HepG2 (cell line): ENCODE results near the gene LAMTOR1. TPM values are rescaled to one million over a fixed set of nuclear protein-coding genes. Genes with fewer than 3 reads are reported as not detected.

ENCODE experiments used
- ATAC-seq: fragments of 200-7000 bp; cut with Tn5 transposase; 3 replicates; pipeline ENCODE4 v1.9.1; 2020; ENCODE audit warnings: mild to moderate bottlenecking, moderate library complexity
- BruUV-seq: library from RNA; stranded (reverse); fragments of 400-500 nt; replicated peaks from 2 replicates; lab custom pipeline; 2021; lab: Mats Ljungman, UMichigan
- CTCF ChIA-PET: fragments of 300-600 bp; formaldehyde crosslinking; extraction: SDS; loops from one replicate; lab custom pipeline; 2021; ENCODE audit warnings: low total read pairs, inconsistent platforms, low intra/inter-chr PET ratio; lab: Yijun Ruan, JAX
- POLR2A ChIA-PET: fragments of 350-600 bp; sonication (Branson Sonifier 250); formaldehyde crosslinking; loops from one replicate; lab custom pipeline; 2020; ENCODE audit warnings: antibody characterized with exemption, inconsistent platforms; lab: Yijun Ruan, JAX
- DNase-seq: peaks from one replicate; pipeline ENCODE4 v3.0.0-alpha.2; 2015; ENCODE audit warnings: low spot score
- FAIRE-seq: peaks from 3 replicates; lab custom pipeline; 2011; peaks lifted over from hg19 to GRCh38; lab: Jason Lieb, UNC
- H2AFZ ChIP-seq: one replicate; pipeline ENCODE4 v1.6.1; 2011; ENCODE audit warnings: low read length, inconsistent platforms
- H3K27ac ChIP-seq: fragments of 300-600 bp; 3 replicates; pipeline ENCODE4 v1.8.0; 2011; ENCODE audit warnings: mixed run types, mild to moderate bottlenecking, mixed read lengths, low read length, inconsistent platforms; ENCODE audit not compliant: insufficient read depth; ENCODE audit errors: extremely low read length
- H3K27me3 ChIP-seq, 2 experiments: fragments of 200-600 bp in 1 of 2; 2 replicates in 1 of 2; 3 replicates in 1 of 2; pipeline versions ENCODE4 v1.6.0 to v1.8.0; 2011; ENCODE audit warnings: low read length in 2 of 2, mild to moderate bottlenecking in 2 of 2, moderate library complexity in 2 of 2, inconsistent platforms in 1 of 2; ENCODE audit not compliant: insufficient read depth in 2 of 2, control insufficient read depth in 1 of 2
- H3K36me3 ChIP-seq, 2 experiments: fragments of 200-600 bp in 1 of 2; replicated peaks in 1 of 2; 2 replicates in 1 of 2; 3 replicates in 1 of 2; pipeline versions ENCODE4 v1.5.1 to v1.8.0; 2011; ENCODE audit warnings: low read length in 2 of 2, inconsistent platforms in 1 of 2; ENCODE audit not compliant: insufficient read depth in 2 of 2, control insufficient read depth in 1 of 2
- H3K4me1 ChIP-seq: 2 replicates; pipeline ENCODE4 v1.5.1; 2012; ENCODE audit warnings: low read length, inconsistent platforms; ENCODE audit not compliant: insufficient read depth
- H3K4me2 ChIP-seq: 2 replicates; pipeline ENCODE4 v1.6.0; 2011; ENCODE audit warnings: low read depth, low read length, inconsistent platforms
- H3K4me3 ChIP-seq, 3 experiments: fragments of 200-600 bp in 1 of 3; sonication (generic), shearing (Covaris generic) in 1 of 3; replicated peaks in 1 of 3; 2 replicates each; pipeline ENCODE4 v1.5.1; 2011 to 2016; ENCODE audit warnings: low read length in 3 of 3, inconsistent platforms in 2 of 3, low read depth in 2 of 3, mild to moderate bottlenecking in 2 of 3, control low read depth in 1 of 3, mixed read lengths in 1 of 3; ENCODE audit not compliant: insufficient read depth in 1 of 3
- H3K79me2 ChIP-seq: one replicate; pipeline ENCODE4 v1.6.1; 2011; ENCODE audit warnings: low read length, inconsistent platforms; ENCODE audit not compliant: insufficient read depth
- H3K9ac ChIP-seq: 2 replicates; pipeline ENCODE4 v1.6.0; 2011; ENCODE audit warnings: mild to moderate bottlenecking, low read depth, low read length, inconsistent platforms; ENCODE audit not compliant: insufficient read depth
- H3K9me3 ChIP-seq: 2 replicates; pipeline ENCODE4 v1.5.1; 2012; ENCODE audit warnings: mild to moderate bottlenecking, low read length
- H4K20me1 ChIP-seq: 2 replicates; pipeline ENCODE4 v1.6.0; 2011; ENCODE audit warnings: inconsistent platforms, mild to moderate bottlenecking, low read length, moderate library complexity; ENCODE audit not compliant: insufficient read depth
- HDAC2 ChIP-seq: sonication (generic); formaldehyde crosslinking; IDR thresholded peaks from 2 replicates; pipeline ENCODE4 v1.4.0; 2020; ENCODE audit warnings: missing genetic modification reagents
- SALL1 ChIP-seq: sonication (generic); formaldehyde crosslinking; IDR thresholded peaks from 2 replicates; pipeline ENCODE4 v1.8.0; 2022; ENCODE audit warnings: mild to moderate bottlenecking, missing genetic modification reagents
- SYNCRIP ChIP-seq: fragments of 200-400 bp; formaldehyde crosslinking; IDR thresholded peaks from 2 replicates; pipeline ENCODE4 v1.6.1; 2018; ENCODE audit warnings: mild to moderate bottlenecking, low read depth, low read length; ENCODE audit not compliant: insufficient read depth
- WGBS: methylation state at CpG from one replicate; pipeline ENCODE4 v1.1.6; 2017; ENCODE audit warnings: low lambda C conversion rate; 5-methylcytosine and 5-hydroxymethylcytosine counted together
- in situ Hi-C: cut with HindIII; loops from 2 replicates; pipeline ENCODE4 v1.10.0; 2017; ENCODE audit warnings: low pct_unique_long_range_greater_than_20kb; ENCODE audit not compliant: extremely low pct_ligation_motif_present
- intact Hi-C: fragments of 100-400 bp; cut with micrococcal nuclease; formaldehyde crosslinking; loops from one replicate; pipeline ENCODE4 v1.10.0; 2022; ENCODE audit not compliant: unreplicated experiment
- polyA plus RNA-seq, 8 experiments: library from polyadenylated mRNA; depleted of rRNA in 3 of 8; stranded (reverse) in 7 of 8; unstranded in 1 of 8; fragments of >200 nt; fragmentation: Illumina TruSeq in 4 of 8; extraction: Trizol in 4 of 8; gene quantifications; 2 replicates each; pipeline versions ENCODE4 v1.2.1 to v1.2.3, GENCODE V29; 2011 to 2016; ENCODE audit warnings: low read depth in 4 of 8, missing spikeins in 1 of 8, mixed read lengths in 1 of 8; ENCODE audit not compliant: insufficient read depth in 1 of 8
- total RNA-seq, 5 experiments: library from RNA; depleted of rRNA; stranded (reverse); fragments of >200 nt; fragmentation: Illumina TruSeq; extraction: Trizol; gene quantifications; 2 replicates each; pipeline ENCODE4 v1.2.3, GENCODE V29; 2016; ENCODE audit warnings: low read depth in 1 of 5
- TF ChIP-seq, protein P1 (sequence below): sonication (generic); formaldehyde crosslinking; conservative IDR thresholded peaks from 2 replicates; pipeline ENCODE4 v1.4.0; 2020; ENCODE audit warnings: missing genetic modification reagents
- TF ChIP-seq, protein P2 (sequence below): sonication (generic); formaldehyde crosslinking; conservative IDR thresholded peaks from 2 replicates; pipeline ENCODE4 v1.4.0; 2020; ENCODE audit warnings: missing genetic modification reagents

Gene LAMTOR1
- total and polyA plus RNA-seq, 2 of the 13 experiments (the other 11 are each of a cell fraction or from before 2014, with no cell fraction given) = 60.4 to 66.0 TPM

DNA sequence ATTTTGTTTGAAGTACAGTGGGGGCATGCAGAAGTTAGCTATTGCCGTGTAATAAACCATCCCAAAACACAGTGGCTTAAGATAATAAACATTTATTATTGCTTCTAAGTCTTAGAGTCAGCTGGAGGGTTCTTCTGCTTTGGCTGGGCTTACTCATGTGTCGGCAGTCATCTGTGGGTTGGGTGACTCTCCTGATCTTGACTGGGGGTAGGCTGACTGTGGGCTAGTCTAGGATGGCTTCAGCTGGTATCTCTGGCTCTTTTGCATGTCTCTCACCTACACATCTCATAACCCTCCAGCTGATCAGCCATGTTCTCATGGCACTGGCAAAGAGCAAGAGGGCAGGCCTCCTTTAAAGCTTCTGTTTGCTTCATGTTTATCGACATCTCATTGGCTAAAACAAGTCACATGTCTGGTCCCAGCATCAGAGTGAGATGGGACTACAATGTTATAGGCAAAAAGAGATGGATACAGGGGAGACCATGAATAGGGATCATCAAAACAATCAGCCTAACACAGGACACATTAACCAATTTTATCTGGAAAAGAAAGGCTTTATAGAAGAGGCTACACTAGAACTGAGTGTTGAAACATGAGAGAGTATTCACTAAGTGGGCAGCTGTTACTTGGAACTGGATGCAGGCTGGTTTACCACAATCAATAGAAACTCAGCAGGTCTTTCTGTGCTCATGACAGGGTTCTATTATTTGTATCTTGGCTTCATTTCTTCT, 17.3 kb downstream of the LAMTOR1 start (continued):
- TF ChIP-seq, protein P1, sequence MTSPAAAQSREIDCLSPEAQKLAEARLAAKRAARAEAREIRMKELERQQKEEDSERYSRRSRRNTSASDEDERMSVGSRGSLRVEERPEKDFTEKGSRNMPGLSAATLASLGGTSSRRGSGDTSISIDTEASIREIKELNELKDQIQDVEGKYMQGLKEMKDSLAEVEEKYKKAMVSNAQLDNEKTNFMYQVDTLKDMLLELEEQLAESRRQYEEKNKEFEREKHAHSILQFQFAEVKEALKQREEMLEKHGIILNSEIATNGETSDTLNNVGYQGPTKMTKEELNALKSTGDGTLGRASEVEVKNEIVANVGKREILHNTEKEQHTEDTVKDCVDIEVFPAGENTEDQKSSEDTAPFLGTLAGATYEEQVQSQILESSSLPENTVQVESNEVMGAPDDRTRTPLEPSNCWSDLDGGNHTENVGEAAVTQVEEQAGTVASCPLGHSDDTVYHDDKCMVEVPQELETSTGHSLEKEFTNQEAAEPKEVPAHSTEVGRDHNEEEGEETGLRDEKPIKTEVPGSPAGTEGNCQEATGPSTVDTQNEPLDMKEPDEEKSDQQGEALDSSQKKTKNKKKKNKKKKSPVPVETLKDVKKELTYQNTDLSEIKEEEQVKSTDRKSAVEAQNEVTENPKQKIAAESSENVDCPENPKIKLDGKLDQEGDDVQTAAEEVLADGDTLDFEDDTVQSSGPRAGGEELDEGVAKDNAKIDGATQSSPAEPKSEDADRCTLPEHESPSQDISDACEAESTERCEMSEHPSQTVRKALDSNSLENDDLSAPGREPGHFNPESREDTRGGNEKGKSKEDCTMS (CRISPR knock-in tag) = no peak
- TF ChIP-seq SALL1 (CRISPR knock-in tag) = no peak
- TF ChIP-seq, protein P2, sequence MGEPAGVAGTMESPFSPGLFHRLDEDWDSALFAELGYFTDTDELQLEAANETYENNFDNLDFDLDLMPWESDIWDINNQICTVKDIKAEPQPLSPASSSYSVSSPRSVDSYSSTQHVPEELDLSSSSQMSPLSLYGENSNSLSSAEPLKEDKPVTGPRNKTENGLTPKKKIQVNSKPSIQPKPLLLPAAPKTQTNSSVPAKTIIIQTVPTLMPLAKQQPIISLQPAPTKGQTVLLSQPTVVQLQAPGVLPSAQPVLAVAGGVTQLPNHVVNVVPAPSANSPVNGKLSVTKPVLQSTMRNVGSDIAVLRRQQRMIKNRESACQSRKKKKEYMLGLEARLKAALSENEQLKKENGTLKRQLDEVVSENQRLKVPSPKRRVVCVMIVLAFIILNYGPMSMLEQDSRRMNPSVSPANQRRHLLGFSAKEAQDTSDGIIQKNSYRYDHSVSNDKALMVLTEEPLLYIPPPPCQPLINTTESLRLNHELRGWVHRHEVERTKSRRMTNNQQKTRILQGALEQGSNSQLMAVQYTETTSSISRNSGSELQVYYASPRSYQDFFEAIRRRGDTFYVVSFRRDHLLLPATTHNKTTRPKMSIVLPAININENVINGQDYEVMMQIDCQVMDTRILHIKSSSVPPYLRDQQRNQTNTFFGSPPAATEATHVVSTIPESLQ (CRISPR knock-in tag) = no peak
- TF ChIP-seq HDAC2 (CRISPR knock-in tag) = no peak

DNA sequence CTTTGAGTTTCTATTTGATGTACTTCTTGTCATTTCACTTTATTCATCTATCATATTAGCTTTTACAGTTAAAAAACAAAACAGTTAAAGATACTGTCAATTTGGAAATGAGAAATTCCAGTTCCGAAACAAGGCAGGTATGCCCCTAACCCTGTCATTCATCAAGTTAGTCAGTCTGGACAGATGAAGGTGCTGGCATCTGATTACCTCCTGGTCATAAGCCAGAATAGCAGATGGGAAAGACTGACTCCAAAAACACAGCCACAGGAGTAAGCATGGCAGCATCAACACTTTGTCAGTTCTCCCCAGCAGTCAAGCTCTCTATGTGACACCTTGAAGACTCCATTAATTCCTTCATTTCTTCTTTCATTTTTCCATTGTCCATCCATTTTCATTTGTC, 18.1 kb downstream of the LAMTOR1 start:
- in situ Hi-C loops = no loop called here
- no peaks in the 10 kb centered on the region for H3K27me3 ChIP-seq
- no peak for TF ChIP-seq SYNCRIP
- peaks cover under 1% of the 10 kb centered on the region for H3K79me2 ChIP-seq
- DNase-seq = no peak
- H2AFZ ChIP-seq = no peak overlapping the region
- H3K36me3 ChIP-seq = peaks cover 2 to 4% of the 10 kb centered on the region in 2 experiments; a peak in 2 of 5 replicates
- H4K20me1 ChIP-seq = no peaks in the 10 kb centered on the region
- H3K4me1 ChIP-seq = peaks cover 12% of the 10 kb centered on the region
- 100% methylated on average over 1 of the region's 1 CpG for WGBS
- BruUV-seq = no TSS peak
- FAIRE-seq = no peak
- no peak for ATAC-seq
- POLR2A ChIA-PET = interaction anchor here (1.1 to 1.4 kb wide), 3 partner anchors 8 to 44 kb away, joined by 3 to 6 read pairs (median 3); no protein-coding TSS in a partner anchor
- H3K9ac ChIP-seq = no peak overlapping the region
- no peaks in the 10 kb centered on the region for H3K9me3 ChIP-seq
- CTCF ChIA-PET = no interaction called here
- H3K4me3 ChIP-seq = no peak overlapping the region
- intact Hi-C loops = no loop called here
- H3K4me2 ChIP-seq = no peak overlapping the region
- no peak overlapping the region for H3K27ac ChIP-seq
